ENCODE results near the gene CDC14A.

Gene CDC14A

DNA sequence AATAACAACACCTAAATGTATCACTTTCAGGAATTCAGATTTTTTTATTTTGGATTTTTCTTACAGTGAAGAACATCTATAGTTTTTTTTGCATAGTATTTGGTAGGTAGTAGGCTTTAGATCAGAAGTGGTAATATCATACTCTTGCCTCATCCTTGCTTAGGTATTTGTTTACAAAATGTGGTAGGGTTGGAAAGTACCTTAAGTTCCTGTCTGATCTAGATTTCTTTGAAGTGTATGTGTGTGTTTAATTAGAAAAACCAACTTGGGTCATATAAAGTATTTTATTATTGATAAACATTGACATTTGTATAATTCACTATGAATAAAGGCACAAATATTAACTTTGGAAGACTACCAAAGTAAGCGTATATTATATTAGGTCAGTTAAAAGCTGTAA is 100.3 kb downstream of the CDC14A start:
- DNase-seq, result peak in 3 of 6 experiments; percentile 59 to 72 (median 64)

DNA sequence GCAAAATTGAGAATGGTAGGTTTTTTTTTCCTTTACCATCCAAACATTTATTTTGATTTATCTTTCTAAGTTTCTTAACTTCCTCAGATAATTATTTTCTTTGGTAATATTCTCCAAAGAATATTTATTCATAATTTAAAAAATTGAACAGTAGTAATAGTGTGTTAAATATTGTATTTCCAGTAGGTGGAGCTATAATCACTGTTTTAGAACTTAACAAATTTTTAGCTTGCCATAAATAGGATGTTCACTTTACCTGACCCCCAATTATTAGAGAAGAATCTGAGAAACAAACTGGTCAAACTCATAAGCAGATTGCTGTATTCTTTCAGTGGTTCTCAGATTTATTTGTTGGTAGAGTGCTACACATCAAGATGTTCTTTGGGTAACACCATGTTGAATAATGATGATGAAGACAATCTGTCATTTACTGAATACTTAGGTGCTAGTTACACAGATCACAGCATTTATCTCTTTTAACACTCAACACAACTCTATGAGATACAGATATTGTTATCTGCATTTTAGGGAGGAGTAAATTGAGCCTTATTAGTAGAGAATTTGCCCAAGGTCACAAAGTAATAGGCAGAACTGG is 103.3 kb downstream of the CDC14A start:
- DNase-seq, result peak in 2 of 6 experiments; percentile 11 to 39

DNA sequence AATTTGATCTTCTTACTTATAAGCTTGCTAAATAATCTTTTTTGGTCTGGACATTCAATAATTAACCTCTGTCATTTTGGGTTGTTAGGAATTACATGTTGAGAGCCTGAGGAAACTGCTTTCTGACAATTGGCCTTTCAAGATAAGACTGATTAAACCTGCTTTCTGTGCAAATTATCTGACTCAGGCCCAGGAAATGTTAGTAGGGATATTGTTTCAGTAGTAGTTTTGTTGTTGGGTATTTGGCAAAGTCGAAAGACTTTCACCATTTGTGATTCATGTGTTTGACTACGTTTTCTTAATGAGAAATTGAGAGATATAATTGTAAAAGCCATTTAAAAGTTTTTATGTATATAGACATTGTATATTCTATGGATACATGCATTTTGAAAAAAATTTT is 104.6 kb downstream of the CDC14A start:
- DNase-seq, result no peak

DNA sequence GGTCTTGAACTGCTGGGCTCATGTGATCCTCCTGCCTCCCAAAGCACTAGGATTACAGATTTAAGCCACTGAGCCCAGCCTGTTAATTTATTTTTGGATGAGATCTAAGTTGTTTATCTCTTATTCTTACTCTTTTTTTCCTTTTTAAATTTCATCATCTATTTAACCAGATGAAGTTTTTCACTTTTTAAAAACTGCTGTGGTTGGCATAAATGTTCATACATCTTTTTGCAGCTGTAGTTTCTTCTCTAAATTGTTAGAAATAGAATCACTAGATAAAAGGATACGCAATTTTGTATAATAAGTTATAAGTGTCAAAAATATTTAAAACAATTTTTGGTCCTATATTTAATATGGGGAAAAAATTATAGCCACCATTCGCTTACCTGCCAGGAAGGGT is 105.4 kb downstream of the CDC14A start:
- no peak for DNase-seq

DNA sequence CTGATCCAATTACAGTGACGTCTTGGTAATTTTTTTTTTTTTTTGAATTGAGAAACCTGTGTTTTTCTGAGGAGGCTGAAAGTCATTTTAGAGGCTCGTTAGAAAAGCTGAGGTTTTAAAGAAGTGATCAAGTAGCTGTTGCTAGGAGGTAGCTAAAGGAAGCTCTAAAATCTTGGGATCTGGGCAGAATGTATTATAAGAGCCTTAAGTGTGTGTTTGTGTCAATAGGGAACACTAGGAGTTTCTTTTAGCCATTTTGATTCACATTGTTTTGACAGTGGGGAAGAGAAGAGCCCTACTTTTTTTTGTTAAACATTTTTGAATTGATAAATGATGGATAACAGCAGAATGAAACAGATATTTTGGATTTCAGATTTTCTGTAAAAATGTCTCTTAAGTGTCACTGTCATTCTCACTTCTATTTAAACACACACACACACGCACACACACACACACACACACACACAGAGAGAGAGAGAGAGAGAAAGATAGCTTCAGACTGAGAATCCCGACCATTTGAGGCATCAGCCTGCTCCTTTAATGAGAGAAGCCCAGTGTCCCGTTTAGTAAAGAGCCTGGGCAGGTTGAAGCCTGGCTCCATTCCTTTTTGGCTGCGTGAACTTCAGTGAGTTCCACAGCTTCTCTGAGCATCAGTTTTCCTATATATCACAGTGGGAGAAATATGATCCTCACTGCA is 106.5 kb downstream of the CDC14A start:
- DNase-seq, result no peak

DNA sequence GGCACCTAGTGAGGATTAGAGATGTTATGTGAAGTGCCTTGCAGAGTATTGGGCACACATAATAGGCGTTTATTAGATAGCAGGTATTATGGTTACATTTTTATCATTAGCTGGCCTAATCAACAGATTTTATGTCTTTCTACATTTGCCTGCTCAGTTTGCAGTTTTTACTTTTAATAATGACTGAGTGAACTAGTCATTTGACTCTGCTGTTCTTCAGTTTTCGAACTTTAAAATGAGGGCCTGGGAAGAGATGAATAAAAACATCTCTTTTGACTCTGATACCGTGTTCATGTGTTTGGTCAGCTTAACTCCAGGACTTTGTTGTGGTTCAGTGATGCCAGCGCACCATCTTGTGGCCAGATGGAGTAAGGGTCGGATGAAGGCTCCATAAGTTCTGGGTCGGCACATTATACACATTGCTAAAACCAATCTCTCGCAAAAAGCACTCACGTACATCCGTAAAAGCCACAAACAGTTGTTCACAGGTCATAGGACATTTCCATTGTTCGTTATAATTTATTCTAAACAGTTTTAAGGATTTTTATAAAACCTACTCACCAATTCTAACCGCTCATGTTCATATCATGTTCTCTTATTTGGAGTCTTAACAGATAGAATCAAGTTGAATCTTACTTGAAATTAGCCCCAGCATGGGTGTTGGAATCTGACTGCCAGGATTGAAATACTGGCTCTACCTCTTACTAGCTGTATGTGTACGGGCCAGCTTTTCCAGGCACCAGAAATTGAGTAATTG is 107.2 kb downstream of the CDC14A start:
- peak; percentile 15 to 59 (median 48) for DNase-seq

DNA sequence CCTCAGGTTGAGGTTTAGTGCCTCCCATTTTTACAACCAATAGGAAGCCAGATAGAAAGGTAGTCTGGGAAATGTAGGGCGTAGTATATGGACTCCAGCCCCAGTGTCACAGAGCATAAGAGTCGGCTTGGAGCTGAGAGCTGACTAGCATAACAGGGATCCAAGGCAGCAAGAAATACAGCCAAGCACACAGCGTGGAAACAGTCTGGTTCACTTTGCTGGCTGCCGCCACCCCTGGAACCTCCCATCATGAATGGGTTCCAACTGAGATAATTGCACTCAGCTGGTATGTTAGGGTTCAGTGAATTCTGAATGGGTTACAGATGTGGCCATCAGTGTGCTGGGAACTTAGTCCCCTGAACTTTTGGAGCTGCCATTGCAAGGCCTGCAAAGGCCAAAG is 108.9 kb downstream of the CDC14A start:
- no peak for DNase-seq

DNA sequence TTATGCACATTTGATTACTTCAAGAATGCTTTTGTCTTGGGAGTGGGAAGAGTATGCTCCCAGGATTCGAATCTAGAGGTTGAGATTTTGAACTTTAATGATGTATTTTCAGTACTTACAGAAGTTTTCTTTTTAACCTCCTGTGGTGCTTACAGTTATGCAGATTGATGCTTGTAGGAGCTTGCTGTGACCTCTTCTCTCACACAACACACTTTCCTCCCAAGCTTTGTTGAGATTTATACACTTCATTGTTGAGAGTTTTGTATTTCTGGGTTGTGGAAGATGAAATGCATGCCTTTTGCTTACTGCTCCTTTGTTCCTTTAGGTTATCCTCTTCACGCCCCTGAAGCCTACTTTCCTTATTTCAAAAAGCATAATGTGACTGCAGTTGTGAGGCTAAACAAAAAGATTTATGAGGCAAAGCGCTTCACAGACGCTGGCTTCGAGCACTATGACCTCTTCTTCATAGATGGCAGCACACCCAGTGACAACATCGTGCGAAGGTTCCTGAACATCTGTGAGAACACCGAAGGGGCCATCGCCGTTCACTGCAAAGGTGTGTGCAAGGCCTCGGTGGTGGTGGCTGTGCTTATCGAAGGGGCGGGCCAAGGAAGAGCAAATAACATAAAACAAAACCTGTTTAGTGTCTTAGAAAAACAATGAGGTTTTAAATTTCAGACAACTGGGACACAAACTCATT is 110.2 kb downstream of the CDC14A start:
- DNase-seq, result no peak

DNA sequence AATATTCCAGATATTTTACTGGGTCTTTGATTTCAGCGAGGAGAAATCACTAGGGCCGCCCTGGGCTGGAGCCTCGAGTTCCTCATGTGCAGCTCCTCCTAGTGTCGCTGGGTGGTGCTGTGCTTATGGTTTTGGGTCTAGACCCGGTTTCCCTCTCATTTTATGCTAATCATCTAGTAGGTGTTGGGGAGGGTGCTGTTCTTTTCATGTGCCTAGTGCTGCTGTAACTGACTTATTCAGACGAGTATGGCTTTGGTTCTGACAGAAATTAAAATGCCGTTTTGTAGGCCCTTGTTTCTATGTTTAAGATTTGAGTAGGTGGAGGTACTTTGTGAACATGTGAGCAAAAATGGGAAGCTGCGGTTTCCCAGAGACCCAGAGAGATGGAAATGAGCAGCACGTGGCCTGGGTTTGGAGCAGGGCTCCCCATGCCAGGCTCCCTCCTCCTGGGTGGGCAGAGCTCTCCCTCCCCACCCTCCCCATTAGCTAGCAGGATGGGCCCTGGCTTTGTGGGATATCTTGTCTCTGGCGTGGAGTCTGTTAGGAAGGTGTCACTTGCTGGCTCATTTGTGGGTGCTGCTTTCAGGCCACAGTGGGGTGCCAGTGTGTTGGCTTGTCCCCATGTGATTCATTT is 111.6 kb downstream of the CDC14A start:
- DNase-seq, result peak in 5 of 6 experiments; percentile 6 to 48 (median 33)

DNA sequence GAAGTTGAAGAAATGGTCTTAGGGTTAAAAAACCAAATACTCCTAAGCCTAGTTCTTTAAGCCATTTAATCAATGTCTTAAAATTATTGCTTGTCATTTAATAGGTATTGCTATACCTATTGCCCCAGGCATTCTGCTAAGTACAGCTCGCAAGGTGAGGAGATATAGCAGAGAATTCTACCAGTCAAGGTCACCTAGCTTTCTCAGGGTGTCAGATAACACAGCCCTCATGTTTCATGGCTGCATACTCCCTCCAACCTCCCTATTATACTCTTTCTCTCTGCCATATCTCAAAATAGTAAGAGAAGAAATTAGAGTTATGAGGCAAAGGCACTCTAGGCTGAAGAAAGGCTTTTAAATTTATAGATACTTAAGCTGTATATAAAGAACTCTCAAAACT is 117.3 kb downstream of the CDC14A start:
- peak in 1 of 6 experiments; percentile 3 for DNase-seq

DNA sequence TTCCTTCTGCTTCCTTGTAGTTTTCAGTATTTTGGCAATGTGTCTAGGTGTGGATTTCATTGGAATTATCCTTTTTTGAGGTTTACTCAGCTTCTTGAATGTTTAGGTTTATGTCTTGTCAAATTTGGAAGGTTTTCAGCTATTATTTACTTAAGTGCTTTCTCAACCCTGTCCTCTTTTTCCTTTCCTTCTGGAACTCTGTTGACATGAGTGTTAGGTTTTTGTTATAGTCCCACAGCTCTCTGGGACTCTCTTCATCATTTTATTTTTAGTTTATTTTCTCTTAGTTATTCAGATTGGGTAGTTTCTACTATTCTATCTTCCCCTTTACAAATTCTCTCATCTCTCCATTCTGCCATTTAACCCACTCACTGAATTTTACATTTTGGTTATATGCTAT is 122.5 kb downstream of the CDC14A start:
- DNase-seq, result no peak

DNA sequence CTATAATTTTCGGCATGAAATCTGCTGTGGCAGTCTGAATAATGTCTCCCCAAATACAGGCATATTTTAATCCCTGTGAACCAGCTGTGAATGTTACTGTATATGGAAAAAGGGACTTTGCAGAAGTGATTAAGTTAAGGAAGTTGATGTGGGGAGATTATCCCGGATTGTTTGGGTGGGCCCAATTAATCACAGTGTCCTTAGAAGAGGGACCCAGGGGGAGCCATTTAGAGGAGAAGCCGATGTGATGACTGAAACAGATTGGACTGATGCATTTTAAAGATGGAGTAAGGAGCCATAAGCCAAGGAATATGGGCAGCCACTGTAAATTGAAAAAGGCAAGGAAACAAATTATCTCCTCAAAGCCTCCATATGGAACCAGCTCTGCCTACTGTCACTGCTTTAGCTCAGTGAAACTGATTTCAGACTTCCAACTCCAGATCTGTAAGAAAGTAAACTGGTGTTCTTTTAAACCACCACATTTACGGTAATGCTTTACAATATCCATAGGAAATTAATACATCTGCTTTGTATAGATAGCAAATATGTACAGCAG is 124.5 kb downstream of the CDC14A start:
- DNase-seq, result no peak

DNA sequence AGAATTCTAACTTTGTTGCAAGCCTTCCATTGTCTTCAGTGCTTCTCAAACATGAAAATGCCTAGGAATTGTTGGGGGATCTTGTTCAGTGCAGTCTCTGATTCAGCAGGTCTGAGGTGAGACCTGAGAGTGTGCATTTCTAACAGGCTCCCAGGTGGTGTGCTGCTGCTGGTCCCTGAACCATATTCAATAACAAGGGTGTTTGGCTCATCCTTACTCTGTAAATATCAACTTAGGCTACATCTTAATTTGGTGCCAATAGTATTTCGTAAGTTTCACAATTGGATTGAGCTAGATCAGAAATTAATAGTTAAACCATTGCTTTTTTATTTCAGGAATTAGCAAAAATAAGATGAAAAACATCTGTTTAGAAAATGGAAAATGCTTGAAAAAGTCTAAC is 126.5 kb downstream of the CDC14A start:
- DNase-seq, result no peak

DNA sequence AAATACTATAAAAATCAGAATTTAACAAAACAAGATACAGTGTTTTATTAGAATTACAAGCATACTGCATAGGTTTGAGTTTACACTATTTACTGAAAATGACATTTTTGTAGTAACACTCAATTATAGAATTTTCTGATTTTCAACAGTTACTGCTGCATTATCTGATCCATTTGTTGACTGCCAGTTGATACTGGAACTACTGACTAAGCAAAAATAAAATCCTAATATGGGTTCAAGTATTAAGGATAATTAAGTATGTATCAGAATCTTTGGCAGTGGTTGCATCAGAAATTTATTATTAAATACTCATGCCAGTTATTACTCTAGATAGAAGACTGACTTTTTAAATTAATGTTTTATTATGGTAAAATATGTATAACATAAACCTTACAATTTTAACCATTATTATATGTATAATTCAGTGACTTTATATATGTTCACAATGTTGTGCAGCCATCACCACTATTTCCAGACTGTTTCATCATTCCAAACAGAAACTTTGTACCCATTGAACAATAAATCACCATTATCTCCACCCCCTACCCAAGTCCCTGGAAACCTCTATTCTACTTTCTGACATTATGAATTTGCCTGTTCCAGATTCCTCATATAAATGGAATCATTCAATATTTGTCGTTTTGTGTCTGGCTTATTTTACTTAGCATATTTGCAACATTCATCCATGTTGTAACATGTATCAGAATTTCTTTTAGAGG is 127.5 kb downstream of the CDC14A start:
- DNase-seq, result no peak

DNA sequence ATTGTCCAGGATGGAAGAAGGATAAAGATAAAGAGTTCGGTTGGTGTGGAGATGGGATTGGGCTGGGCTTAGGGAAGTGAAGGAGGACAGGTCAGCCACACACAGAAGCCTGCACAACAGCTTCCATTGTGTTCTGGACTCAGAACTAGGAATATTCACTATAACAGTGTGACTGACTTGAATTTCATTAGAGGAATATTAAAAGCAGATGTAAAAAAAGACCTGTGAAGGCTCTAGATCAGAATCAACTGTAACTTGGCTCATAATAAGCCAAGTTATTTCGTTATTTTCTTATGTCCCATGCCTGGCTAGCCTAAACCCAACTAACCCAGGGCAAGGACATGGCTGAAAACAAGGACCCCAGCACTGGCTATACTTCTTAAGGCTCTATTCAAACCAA is 129.0 kb downstream of the CDC14A start:
- no peak for DNase-seq

DNA sequence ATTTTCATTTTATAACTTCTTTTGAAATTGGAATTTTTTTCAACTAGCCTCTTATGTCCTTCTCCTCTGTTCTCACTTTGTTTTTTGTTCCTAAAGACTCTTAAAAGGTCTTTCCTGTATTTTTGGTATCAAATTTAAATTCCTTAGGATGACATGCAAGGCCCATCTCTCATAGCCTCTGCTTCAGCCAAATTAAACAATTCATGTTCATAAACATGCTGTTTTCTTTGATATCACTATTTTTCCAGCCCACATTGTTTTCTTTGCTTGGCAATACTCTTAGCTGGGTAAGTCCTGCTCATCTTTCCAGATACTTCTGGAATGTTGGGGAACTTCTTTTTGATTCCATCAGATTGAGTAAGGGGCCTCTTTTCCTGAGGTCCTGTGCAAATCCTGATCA is 129.9 kb downstream of the CDC14A start:
- DNase-seq, result no peak

DNA sequence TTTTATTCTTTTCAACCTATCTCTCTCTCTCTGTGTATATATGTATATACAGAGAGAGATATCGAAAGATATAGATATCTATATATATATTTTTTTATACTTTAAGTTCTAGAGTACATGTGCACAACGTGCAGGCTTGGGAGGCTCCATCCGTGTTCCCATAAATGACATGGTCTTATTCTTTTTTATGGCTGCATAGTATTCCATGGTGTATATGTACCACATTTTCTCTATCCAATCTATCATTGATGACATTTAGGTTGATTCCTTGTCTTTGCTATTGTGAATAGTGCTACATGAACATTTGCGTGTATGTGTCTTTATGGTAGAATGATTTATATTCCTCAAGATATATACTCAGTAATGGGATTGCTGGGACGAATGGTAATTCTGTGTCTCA is 130.4 kb downstream of the CDC14A start:
- no peak for DNase-seq

DNA sequence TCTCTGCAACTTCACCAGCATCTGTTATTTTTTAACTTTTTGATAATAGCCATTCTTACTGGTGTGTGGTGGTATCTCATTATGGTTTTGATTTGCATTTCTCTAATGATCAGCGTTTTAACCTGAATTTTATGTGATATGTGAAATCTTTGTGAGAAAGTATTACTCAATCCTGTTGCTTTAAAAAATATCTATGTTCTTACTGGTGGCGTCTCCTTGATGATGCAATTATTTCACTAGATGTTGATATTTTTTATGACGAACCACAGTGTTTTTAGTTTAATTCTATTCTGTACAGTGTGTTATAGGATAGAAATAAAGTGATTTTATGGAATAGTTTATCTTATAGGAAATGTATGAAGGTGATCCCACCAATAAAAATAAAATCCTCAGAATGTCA is 130.9 kb downstream of the CDC14A start:
- no peak for DNase-seq

DNA sequence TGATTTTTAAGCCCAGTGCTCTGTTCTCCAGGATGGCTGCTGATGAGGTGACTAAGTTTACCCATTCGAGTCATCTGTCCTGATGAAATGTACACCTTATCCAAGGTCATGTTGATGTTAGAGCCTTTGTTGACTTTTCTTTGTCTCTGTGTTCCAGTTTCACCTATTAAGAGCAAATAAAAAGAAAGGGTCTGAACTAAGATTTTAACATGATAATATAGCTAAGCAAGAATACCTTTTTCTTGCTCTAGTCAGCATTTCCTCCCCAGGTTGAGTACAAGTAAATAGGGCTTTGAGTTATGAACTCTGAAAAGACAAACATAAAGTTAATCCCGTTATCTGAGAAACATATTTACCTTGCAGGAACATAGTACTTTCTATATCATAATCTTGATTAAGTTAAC is 133.6 kb downstream of the CDC14A start:
- no peak for DNase-seq

DNA sequence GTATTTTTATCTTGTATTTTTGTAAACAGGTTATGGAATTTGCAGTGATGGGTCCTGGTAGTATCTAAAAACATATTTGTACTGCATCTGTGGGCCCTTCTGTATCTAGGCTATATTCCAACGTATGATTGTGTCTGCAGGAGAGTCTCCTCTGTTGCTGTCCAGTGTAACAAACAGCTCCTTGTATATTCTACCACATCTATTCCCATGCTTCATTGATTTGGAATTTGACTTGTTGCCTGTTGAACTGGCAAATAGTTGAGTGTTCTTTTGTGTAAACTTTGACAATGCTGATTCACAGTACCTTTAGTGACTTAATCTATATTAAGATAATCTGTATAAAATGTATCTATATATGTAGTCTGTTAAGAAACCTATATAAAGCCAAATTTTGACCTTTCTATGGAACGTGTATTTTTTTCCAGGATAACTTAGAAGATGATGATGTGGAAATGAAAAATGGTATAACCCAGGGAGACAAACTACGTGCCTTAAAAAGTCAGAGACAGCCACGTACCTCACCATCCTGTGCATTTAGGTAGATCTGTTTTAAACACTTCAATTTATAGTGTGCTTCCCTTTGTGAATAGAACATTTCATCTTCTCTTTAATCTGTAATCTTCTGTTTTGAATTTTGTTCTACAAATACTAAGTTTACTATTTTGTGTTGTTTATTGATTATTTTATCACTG is 142.2 kb downstream of the CDC14A start:
- DNase-seq, result no peak

DNA sequence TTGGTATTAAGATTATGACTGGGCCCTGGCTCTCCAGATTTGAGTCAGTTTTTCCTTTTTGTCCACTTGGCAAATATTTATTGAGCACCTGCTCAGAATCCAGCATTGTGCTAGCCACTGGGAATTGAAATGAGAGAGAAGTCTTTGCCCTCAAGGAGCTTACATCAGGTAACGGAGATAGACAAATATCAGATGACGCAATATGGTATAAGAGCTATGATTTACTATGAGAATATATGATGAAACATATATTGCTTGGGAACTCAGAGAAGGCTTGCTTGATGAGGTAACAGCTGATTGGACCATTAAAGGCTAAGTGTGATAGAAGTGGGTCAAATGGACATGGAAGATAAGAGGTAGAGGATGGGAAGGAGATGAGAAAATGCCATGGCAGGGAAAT is 144.6 kb downstream of the CDC14A start:
- no peak for DNase-seq
